ENCODE measurements around the gene OXGR1.
"Not testable (repeated sequence)": the region's sequence is repeated elsewhere in the genome, so short reads cannot be mapped to it uniquely, and the experiment has no call there.

OXGR1 gene

GRCh38 chr13:96994017-96994857 is at the start of gene OXGR1:
Gene OXGR1, minus strand, starts transcription at chr13:96994476. Its CDS starts 6,717 bp downstream, at chr13:96987759.
- Histone ChIP-seq H3K27me3 (ENCODE audit: control insufficient read depth, insufficient read depth, low read length) (peaks cover 74% of the 10 kb centered on the region), H3K27ac (ENCODE audit: low read depth, low read length) (no peak within 1 kb of the TSS), H3K36me3 (ENCODE audit: control insufficient read depth, insufficient read depth, low read length) (no peaks in the 10 kb centered on the region), H3K9ac (ENCODE audit: low read depth, low read length) (peak within 1 kb of the TSS; percentile 51; the same call in 1 of the 2 replicates), H3K9me3 (ENCODE audit: control insufficient read depth, insufficient read depth, low read length) (no peaks in the 10 kb centered on the region), H3K4me1 (ENCODE audit: control insufficient read depth, insufficient read depth, low read length) (peaks cover 6% of the 10 kb centered on the region), H3K4me3 (ENCODE audit: low read depth, low read length) (peak within 1 kb of the TSS; percentile 75)

GRCh38 chr13:97043302-97043701 is 49.0 kb upstream of the OXGR1 start:
- Histone ChIP-seq H3K27ac (ENCODE audit: low read depth, low read length) (no peak overlapping the region), H3K4me1 (ENCODE audit: control insufficient read depth, insufficient read depth, low read length) (peaks cover 8% of the 10 kb centered on the region), H3K4me3 (ENCODE audit: low read depth, low read length) (no peak overlapping the region), H3K27me3 (ENCODE audit: control insufficient read depth, insufficient read depth, low read length) (no peaks in the 10 kb centered on the region), H3K9ac (ENCODE audit: low read depth, low read length) (no peak overlapping the region), H3K9me3 (ENCODE audit: control insufficient read depth, insufficient read depth, low read length) (no peaks in the 10 kb centered on the region), H3K36me3 (ENCODE audit: control insufficient read depth, insufficient read depth, low read length) (no peaks in the 10 kb centered on the region)

- H3K4me1 ChIP-seq (ENCODE audit: control insufficient read depth, insufficient read depth, low read length), result no peaks in the 10 kb centered on the region
- H3K27ac ChIP-seq (ENCODE audit: low read depth, low read length), result no peak overlapping the region
- no peak overlapping the region for H3K4me3 ChIP-seq (ENCODE audit: low read depth, low read length)
- no peaks in the 10 kb centered on the region for H3K9me3 ChIP-seq (ENCODE audit: control insufficient read depth, insufficient read depth, low read length)
- H3K9ac ChIP-seq (ENCODE audit: low read depth, low read length), result no peak overlapping the region
- no peaks in the 10 kb centered on the region for H3K27me3 ChIP-seq (ENCODE audit: control insufficient read depth, insufficient read depth, low read length)
- no peaks in the 10 kb centered on the region for H3K36me3 ChIP-seq (ENCODE audit: control insufficient read depth, insufficient read depth, low read length)
These were observed 36.6 kb upstream of the OXGR1 start for GRCh38 chr13:97030705-97031452.

GRCh38 chr13:97028441-97029299 is 34.4 kb upstream of the OXGR1 start:
- no peaks in the 10 kb centered on the region for H3K27me3 ChIP-seq (ENCODE audit: control insufficient read depth, insufficient read depth, low read length)
- no peak overlapping the region for H3K27ac ChIP-seq (ENCODE audit: low read depth, low read length)
- H3K4me1 ChIP-seq (ENCODE audit: control insufficient read depth, insufficient read depth, low read length), result no peaks in the 10 kb centered on the region
- no peaks in the 10 kb centered on the region for H3K36me3 ChIP-seq (ENCODE audit: control insufficient read depth, insufficient read depth, low read length)
- H3K9me3 ChIP-seq (ENCODE audit: control insufficient read depth, insufficient read depth, low read length), result no peaks in the 10 kb centered on the region
- H3K4me3 ChIP-seq (ENCODE audit: low read depth, low read length), result no peak overlapping the region
- no peak overlapping the region for H3K9ac ChIP-seq (ENCODE audit: low read depth, low read length)

- H3K4me3 ChIP-seq (ENCODE audit: low read depth, low read length), result no peak overlapping the region
- H3K27ac ChIP-seq (ENCODE audit: low read depth, low read length), result no peak overlapping the region
- no peak overlapping the region for H3K9ac ChIP-seq (ENCODE audit: low read depth, low read length)
- no peaks in the 10 kb centered on the region for H3K4me1 ChIP-seq (ENCODE audit: control insufficient read depth, insufficient read depth, low read length)
- H3K9me3 ChIP-seq (ENCODE audit: control insufficient read depth, insufficient read depth, low read length), result no peaks in the 10 kb centered on the region
- no peaks in the 10 kb centered on the region for H3K36me3 ChIP-seq (ENCODE audit: control insufficient read depth, insufficient read depth, low read length)
- H3K27me3 ChIP-seq (ENCODE audit: control insufficient read depth, insufficient read depth, low read length), result no peaks in the 10 kb centered on the region
These were observed 32.9 kb upstream of the OXGR1 start for GRCh38 chr13:97027162-97027554.

- Histone ChIP-seq H3K27ac (ENCODE audit: low read depth, low read length) (no peak overlapping the region), H3K4me1 (ENCODE audit: control insufficient read depth, insufficient read depth, low read length) (no peaks in the 10 kb centered on the region), H3K9ac (ENCODE audit: low read depth, low read length) (no peak overlapping the region), H3K4me3 (ENCODE audit: low read depth, low read length) (no peak overlapping the region), H3K9me3 (ENCODE audit: control insufficient read depth, insufficient read depth, low read length) (no peaks in the 10 kb centered on the region), H3K36me3 (ENCODE audit: control insufficient read depth, insufficient read depth, low read length) (no peaks in the 10 kb centered on the region), H3K27me3 (ENCODE audit: control insufficient read depth, insufficient read depth, low read length) (no peaks in the 10 kb centered on the region)
These were observed 32.4 kb upstream of the OXGR1 start for GRCh38 chr13:97026531-97027161.

- H3K36me3 ChIP-seq (ENCODE audit: control insufficient read depth, insufficient read depth, low read length); H3K27ac ChIP-seq (ENCODE audit: low read depth, low read length); H3K27me3 ChIP-seq (ENCODE audit: control insufficient read depth, insufficient read depth, low read length); H3K4me3 ChIP-seq (ENCODE audit: low read depth, low read length); H3K9me3 ChIP-seq (ENCODE audit: control insufficient read depth, insufficient read depth, low read length); H3K4me1 ChIP-seq (ENCODE audit: control insufficient read depth, insufficient read depth, low read length); H3K9ac ChIP-seq (ENCODE audit: low read depth, low read length): not testable (repeated sequence)
These were observed 29.5 kb upstream of the OXGR1 start for GRCh38 chr13:97023812-97024211.

- no peak overlapping the region for H3K27ac ChIP-seq (ENCODE audit: low read depth, low read length)
- no peak overlapping the region for H3K9ac ChIP-seq (ENCODE audit: low read depth, low read length)
- no peaks in the 10 kb centered on the region for H3K36me3 ChIP-seq (ENCODE audit: control insufficient read depth, insufficient read depth, low read length)
- H3K4me3 ChIP-seq (ENCODE audit: low read depth, low read length), result no peak overlapping the region
- peaks cover 4% of the 10 kb centered on the region; the same call in 1 of the 2 replicates for H3K4me1 ChIP-seq (ENCODE audit: control insufficient read depth, insufficient read depth, low read length)
- peaks cover 9% of the 10 kb centered on the region; the same call in 1 of the 2 replicates for H3K27me3 ChIP-seq (ENCODE audit: control insufficient read depth, insufficient read depth, low read length)
- H3K9me3 ChIP-seq (ENCODE audit: control insufficient read depth, insufficient read depth, low read length), result no peaks in the 10 kb centered on the region
These were observed 28.8 kb upstream of the OXGR1 start for GRCh38 chr13:97023117-97023516.

GRCh38 chr13:97021241-97021640 is 27.0 kb upstream of the OXGR1 start:
- peaks cover 9% of the 10 kb centered on the region; the same call in 1 of the 2 replicates for H3K27me3 ChIP-seq (ENCODE audit: control insufficient read depth, insufficient read depth, low read length)
- no peak overlapping the region for H3K27ac ChIP-seq (ENCODE audit: low read depth, low read length)
- H3K9ac ChIP-seq (ENCODE audit: low read depth, low read length), result no peak overlapping the region
- peaks cover 4% of the 10 kb centered on the region; the same call in 1 of the 2 replicates for H3K4me1 ChIP-seq (ENCODE audit: control insufficient read depth, insufficient read depth, low read length)
- no peaks in the 10 kb centered on the region for H3K36me3 ChIP-seq (ENCODE audit: control insufficient read depth, insufficient read depth, low read length)
- no peak overlapping the region for H3K4me3 ChIP-seq (ENCODE audit: low read depth, low read length)
- H3K9me3 ChIP-seq (ENCODE audit: control insufficient read depth, insufficient read depth, low read length), result no peaks in the 10 kb centered on the region

GRCh38 chr13:97020689-97021240 is 26.5 kb upstream of the OXGR1 start:
- H3K9me3 ChIP-seq (ENCODE audit: control insufficient read depth, insufficient read depth, low read length), result no peaks in the 10 kb centered on the region
- no peaks in the 10 kb centered on the region for H3K36me3 ChIP-seq (ENCODE audit: control insufficient read depth, insufficient read depth, low read length)
- peaks cover 9% of the 10 kb centered on the region; the same call in 1 of the 2 replicates for H3K27me3 ChIP-seq (ENCODE audit: control insufficient read depth, insufficient read depth, low read length)
- H3K9ac ChIP-seq (ENCODE audit: low read depth, low read length), result no peak overlapping the region
- no peak overlapping the region for H3K4me3 ChIP-seq (ENCODE audit: low read depth, low read length)
- peaks cover 4% of the 10 kb centered on the region; the same call in 1 of the 2 replicates for H3K4me1 ChIP-seq (ENCODE audit: control insufficient read depth, insufficient read depth, low read length)
- no peak overlapping the region for H3K27ac ChIP-seq (ENCODE audit: low read depth, low read length)

Measured in HUES48 (cell line).